Fibroblast of villous mesenchyme (primary cell): ENCODE results near the gene MT1F. TPM values are rescaled to one million over a fixed set of nuclear protein-coding genes. Genes with fewer than 3 reads are reported as not detected.

ENCODE experiments used
- DNase-seq: peaks from one replicate; pipeline ENCODE4 v3.0.0-alpha.2; 2010; ENCODE audit warnings: low read depth
- H3K4me3 ChIP-seq: 2 replicates; pipeline ENCODE4 v1.5.1; 2011; ENCODE audit warnings: low read depth, mild to moderate bottlenecking, low read length
- CTCF ChIP-seq: IDR thresholded peaks from 2 replicates; pipeline ENCODE4 v1.5.1; 2012; ENCODE audit warnings: low read depth, mild to moderate bottlenecking, low read length; ENCODE audit not compliant: insufficient read depth
- total RNA-seq: library from RNA; depleted of rRNA; stranded (reverse); fragments of >200 nt; gene quantifications from 2 replicates; pipeline ENCODE4 v1.2.3, GENCODE V29; 2012

MT1F gene
- total RNA-seq, 1 donor, result not detected

GRCh38 chr16:56611281-56611833 is 46.4 kb upstream of the MT1F start:
- no peak for TF ChIP-seq CTCF
- H3K4me3 ChIP-seq, result no peak overlapping the region
- DNase-seq, result peak; percentile 68

GRCh38 chr16:56613706-56614105 is 44.1 kb upstream of the MT1F start:
- no peak for DNase-seq
- H3K4me3 ChIP-seq, result no peak overlapping the region
- no peak for TF ChIP-seq CTCF

GRCh38 chr16:56614549-56614991 is 43.2 kb upstream of the MT1F start:
- H3K4me3 ChIP-seq, result no peak overlapping the region
- DNase-seq, result peak; percentile 42
- TF ChIP-seq CTCF, result no peak

GRCh38 chr16:56615353-56615752 is 42.4 kb upstream of the MT1F start:
- no peak for DNase-seq
- TF ChIP-seq CTCF, result no peak
- H3K4me3 ChIP-seq, result no peak overlapping the region

GRCh38 chr16:56616608-56617211 is 41.0 kb upstream of the MT1F start:
- no peak for TF ChIP-seq CTCF
- H3K4me3 ChIP-seq, result peak overlapping the region; percentile 45
- DNase-seq, result no peak

- peak; percentile 75 for DNase-seq
- peak overlapping the region; percentile 45 for H3K4me3 ChIP-seq
- no peak for TF ChIP-seq CTCF
These were observed 40.3 kb upstream of the MT1F start for GRCh38 chr16:56617212-56618085.
